GM06990 (cell line): Measurements from ENCODE around the gene SLC7A9.
"Not testable (repeated sequence)": the region's sequence is repeated elsewhere in the genome, so short reads cannot be mapped to it uniquely, and the experiment has no call there.

Experiments used
- DNase-seq: peaks from one replicate; pipeline ENCODE4 v3.0.0-alpha.2; 2011; ENCODE audit not compliant: insufficient read length; ENCODE audit errors: extremely low read depth
- H3K27me3 ChIP-seq: replicated peaks from 2 replicates; pipeline ENCODE4 v1.6.0; 2011; ENCODE audit warnings: low read length; ENCODE audit not compliant: control insufficient read depth, insufficient read depth
- H3K36me3 ChIP-seq: 2 replicates; pipeline ENCODE4 v1.5.1; 2011; ENCODE audit warnings: low read length; ENCODE audit not compliant: control insufficient read depth, insufficient read depth
- H3K4me3 ChIP-seq: replicated peaks from 2 replicates; pipeline ENCODE4 v1.5.1; 2011; ENCODE audit warnings: low read depth, mild to moderate bottlenecking, control low read depth, low read length
- CTCF ChIP-seq: IDR thresholded peaks from 2 replicates; pipeline ENCODE4 v1.5.1; 2011; ENCODE audit warnings: low read length, control low read depth, mild to moderate bottlenecking, inconsistent platforms; ENCODE audit not compliant: insufficient read depth, poor library complexity, severe bottlenecking

SLC7A9 gene

GRCh38 chr19:32890326-32890725 lies 20.8 kb upstream of the SLC7A9 start:
- no peak for DNase-seq
- H3K36me3 ChIP-seq: no peaks in the 10 kb centered on the region
- no peak overlapping the region for H3K4me3 ChIP-seq
- H3K27me3 ChIP-seq: no peaks in the 10 kb centered on the region
- no peak for TF ChIP-seq CTCF

GRCh38 chr19:32889137-32889934 lies 19.8 kb upstream of the SLC7A9 start:
- no peak for TF ChIP-seq CTCF

GRCh38 chr19:32887572-32888215 lies 18.1 kb upstream of the SLC7A9 start:
- H3K36me3 ChIP-seq: no peaks in the 10 kb centered on the region
- no peaks in the 10 kb centered on the region for H3K27me3 ChIP-seq
- no peak for TF ChIP-seq CTCF
- no peak overlapping the region for H3K4me3 ChIP-seq
- no peak for DNase-seq

More at GRCh38 chr19:32889137-32889934, 19.8 kb upstream of the SLC7A9 start:
- Histone ChIP-seq H3K36me3 (no peaks in the 10 kb centered on the region), H3K27me3 (no peaks in the 10 kb centered on the region), H3K4me3 (no peak overlapping the region)
- no peak for DNase-seq

GRCh38 chr19:32886241-32886640 lies 16.7 kb upstream of the SLC7A9 start:
- no peak overlapping the region for H3K4me3 ChIP-seq
- no peak for TF ChIP-seq CTCF

GRCh38 chr19:32885255-32885654 lies 15.7 kb upstream of the SLC7A9 start:
- not testable (repeated sequence) for DNase-seq, H3K4me3 ChIP-seq, H3K36me3 ChIP-seq, H3K27me3 ChIP-seq

More at GRCh38 chr19:32886241-32886640, 16.7 kb upstream of the SLC7A9 start:
- DNase-seq: no peak
- Histone ChIP-seq H3K36me3 (peaks cover 2% of the 10 kb centered on the region; the same call in 1 of the 2 replicates), H3K27me3 (no peaks in the 10 kb centered on the region)

GRCh38 chr19:32881766-32882165 lies 12.2 kb upstream of the SLC7A9 start:
- no peaks in the 10 kb centered on the region for H3K27me3 ChIP-seq
- DNase-seq: no peak
- no peak for TF ChIP-seq CTCF
- H3K36me3 ChIP-seq: peaks cover 2% of the 10 kb centered on the region; the same call in 1 of the 2 replicates
- H3K4me3 ChIP-seq: no peak overlapping the region
